CD4-positive, alpha-beta T cell treated with Interleukin-17A for 1 hour (primary cell): ENCODE results near the gene MAGOH.

Experiments
- DNase-seq: peaks from one replicate; pipeline ENCODE4 v3.0.0-alpha.2; 2020

Gene MAGOH

GRCh38 chr1:53183095-53183990 lies 55.0 kb downstream of the MAGOH start:
- no peak for DNase-seq

- no peak for DNase-seq
Observed at GRCh38 chr1:53182716-53183094, 55.6 kb downstream of the MAGOH start.

GRCh38 chr1:53182111-53182593 lies 56.2 kb downstream of the MAGOH start:
- DNase-seq, result peak; percentile 82

- DNase-seq, result no peak
Observed at GRCh38 chr1:53180951-53181350, 57.4 kb downstream of the MAGOH start.

GRCh38 chr1:53180226-53180625 lies 58.1 kb downstream of the MAGOH start:
- DNase-seq, result no peak
